PC-9 (cell line): ENCODE data around the gene MLN. TPM values are rescaled to one million over a fixed set of nuclear protein-coding genes. Genes with fewer than 3 reads are reported as not detected.

ENCODE experiments used
- BruUV-seq: library from RNA; stranded (reverse); fragments of 400-500 nt; replicated peaks from 2 replicates; lab custom pipeline; 2021; lab: Mats Ljungman, UMichigan
- CTCF ChIA-PET: fragments of 300-600 bp; sonication (Branson Sonifier 250); formaldehyde crosslinking; loops from one replicate; lab custom pipeline; 2022; ENCODE audit warnings: antibody characterized with exemption; lab: Charles Lee
- POLR2A ChIA-PET: fragments of 300-600 bp; sonication (Branson Sonifier 250); formaldehyde crosslinking; loops from one replicate; lab custom pipeline; 2022; ENCODE audit warnings: antibody characterized with exemption; ENCODE audit not compliant: unreplicated experiment; lab: Charles Lee
- DNase-seq, 2 experiments: peaks; one replicate each; pipeline versions ENCODE4 v3.0.0 to v3.0.0-alpha.2; 2015 to 2022; ENCODE audit warnings: mixed read lengths in 1 of 2
- H2AFZ ChIP-seq: fragments of 200-600 bp; sonication (generic); 2 replicates; pipeline ENCODE4 v1.8.1; 2017; ENCODE audit warnings: antibody characterized with exemption
- H3F3A ChIP-seq: fragments of 200-600 bp; sonication (generic); 2 replicates; pipeline ENCODE4 v1.8.1; 2017; ENCODE audit warnings: antibody characterized with exemption, mild to moderate bottlenecking, low read depth; ENCODE audit not compliant: insufficient read depth
- H3K27ac ChIP-seq: fragments of 200-600 bp; sonication (generic); 2 replicates; pipeline ENCODE4 v1.6.1; 2016; ENCODE audit warnings: mixed run types
- H3K27me3 ChIP-seq: fragments of 200-600 bp; sonication (generic); 2 replicates; pipeline ENCODE4 v1.6.1; 2016; ENCODE audit warnings: low read depth, mixed run types; ENCODE audit not compliant: insufficient read depth
- H3K36me3 ChIP-seq: fragments of 200-600 bp; sonication (generic); 2 replicates; pipeline ENCODE4 v1.6.1; 2016; ENCODE audit warnings: low read depth, mixed run types
- H3K4me1 ChIP-seq: fragments of 200-600 bp; sonication (generic); replicated peaks from 2 replicates; pipeline ENCODE4 v1.6.1; 2016; ENCODE audit warnings: mixed run types; ENCODE audit not compliant: insufficient read depth
- H3K4me2 ChIP-seq: fragments of 200-600 bp; sonication (generic); 2 replicates; pipeline ENCODE4 v1.6.1; 2017; ENCODE audit warnings: mixed run types
- H3K4me3 ChIP-seq: fragments of 200-600 bp; sonication (generic); 2 replicates; pipeline ENCODE4 v1.6.1; 2016; ENCODE audit warnings: mixed run types
- H3K79me2 ChIP-seq: fragments of 200-600 bp; sonication (generic); 2 replicates; pipeline ENCODE4 v1.6.1; 2017; ENCODE audit warnings: low read depth, mixed run types
- H3K9me2 ChIP-seq: fragments of 200-600 bp; sonication (generic); 2 replicates; pipeline ENCODE4 v1.8.1; 2017; ENCODE audit warnings: mild to moderate bottlenecking; ENCODE audit not compliant: insufficient read depth
- H3K9me3 ChIP-seq: fragments of 200-600 bp; sonication (generic); 2 replicates; pipeline ENCODE4 v1.8.1; 2016; ENCODE audit warnings: low read depth; ENCODE audit not compliant: insufficient read depth
- H4K20me1 ChIP-seq: fragments of 200-600 bp; sonication (generic); 2 replicates; pipeline ENCODE4 v1.8.1; 2017; ENCODE audit not compliant: insufficient read depth
- CTCF ChIP-seq: fragments of 200-600 bp; sonication (generic); conservative IDR thresholded peaks from 2 replicates; pipeline ENCODE4 v1.6.1; 2017; ENCODE audit warnings: mixed run types, antibody characterized with exemption, mild to moderate bottlenecking, moderate library complexity
- EZH2 ChIP-seq: fragments of 200-600 bp; sonication (generic); IDR thresholded peaks from 2 replicates; pipeline ENCODE4 v1.8.0; 2017; ENCODE audit warnings: antibody characterized with exemption, low read depth
- intact Hi-C: fragments of 100-400 bp; cut with micrococcal nuclease; formaldehyde crosslinking; loops from one replicate; pipeline ENCODE4 v1.10.0; 2022; ENCODE audit not compliant: unreplicated experiment
- total RNA-seq: library from RNA; stranded (reverse); gene quantifications from 2 replicates; pipeline ENCODE4 v1.2.3, GENCODE V29; 2021

MLN gene
- total RNA-seq, 1 experiment from 2014 or later = not detected

GRCh38 chr6:33823806-33824205 is 20.0 kb upstream of the MLN start:
- no peak for TF ChIP-seq EZH2
- no peak for TF ChIP-seq CTCF
- CTCF ChIA-PET = interaction anchor here (0.5 kb wide), 1 partner anchor 113 kb away, joined by 3 read pairs; the partner anchor contains the start of gene UQCC2
- BruUV-seq = no TSS peak
- Histone ChIP-seq H3F3A (peaks cover 5% of the 10 kb centered on the region; the same call in 1 of the 2 replicates), H2AFZ (no peak overlapping the region), H3K36me3 (no peaks in the 10 kb centered on the region), H3K9me3 (no peaks in the 10 kb centered on the region), H4K20me1 (no peaks in the 10 kb centered on the region), H3K4me2 (no peak overlapping the region), H3K4me3 (no peak overlapping the region), H3K27ac (no peak overlapping the region), H3K27me3 (peaks cover 9% of the 10 kb centered on the region), H3K9me2 (no peaks in the 10 kb centered on the region), H3K79me2 (no peaks in the 10 kb centered on the region), H3K4me1 (peaks cover 9% of the 10 kb centered on the region; the same call in 1 of the 2 replicates)
- intact Hi-C loops = no loop called here
- POLR2A ChIA-PET = no interaction called here
- no peak for DNase-seq

GRCh38 chr6:33822575-33823395 is 19.0 kb upstream of the MLN start:
- H3K4me2 ChIP-seq = no peak overlapping the region
- H3K79me2 ChIP-seq = no peaks in the 10 kb centered on the region
- no peak overlapping the region for H3K4me3 ChIP-seq
- H2AFZ ChIP-seq = no peak overlapping the region
- H3K27ac ChIP-seq = no peak overlapping the region
- H3F3A ChIP-seq = no peaks in the 10 kb centered on the region
- no peaks in the 10 kb centered on the region for H4K20me1 ChIP-seq
- no peak for TF ChIP-seq EZH2
- TF ChIP-seq CTCF = peak; percentile 48
- no peaks in the 10 kb centered on the region for H3K36me3 ChIP-seq
- intact Hi-C loops = no loop called here
- no peaks in the 10 kb centered on the region for H3K9me2 ChIP-seq
- no TSS peak for BruUV-seq
- H3K9me3 ChIP-seq = no peaks in the 10 kb centered on the region
- H3K27me3 ChIP-seq = peaks cover 18% of the 10 kb centered on the region
- peaks cover 9% of the 10 kb centered on the region; the same call in 1 of the 2 replicates for H3K4me1 ChIP-seq
- POLR2A ChIA-PET = no interaction called here
- CTCF ChIA-PET = no interaction called here
- DNase-seq = no peak

- POLR2A ChIA-PET = no interaction called here
- BruUV-seq = no TSS peak
These were observed 17.1 kb upstream of the MLN start for GRCh38 chr6:33820784-33821520.

More at GRCh38 chr6:33820784-33821520, 17.1 kb upstream of the MLN start:
- Histone ChIP-seq H3K4me2 (no peak overlapping the region), H3K36me3 (no peaks in the 10 kb centered on the region), H3K4me1 (peaks cover under 1% of the 10 kb centered on the region; the same call in 1 of the 2 replicates), H3K4me3 (no peak overlapping the region), H4K20me1 (no peaks in the 10 kb centered on the region), H3F3A (no peaks in the 10 kb centered on the region), H3K9me3 (no peaks in the 10 kb centered on the region), H2AFZ (no peak overlapping the region), H3K27me3 (peaks cover 35% of the 10 kb centered on the region), H3K79me2 (no peaks in the 10 kb centered on the region), H3K27ac (no peak overlapping the region), H3K9me2 (no peaks in the 10 kb centered on the region)
- TF ChIP-seq EZH2 (no peak), CTCF (no peak)
- intact Hi-C loops = no loop called here
- CTCF ChIA-PET = no interaction called here
- DNase-seq = no peak
